Embryonic facial prominence (tissue), 1 donor: Measurements from ENCODE around the gene B3GAT1.
"Not testable (repeated sequence)": the region's sequence is repeated elsewhere in the genome, so short reads cannot be mapped to it uniquely, and the experiment has no call there.

Experiments
- DNase-seq: peaks from one replicate; pipeline ENCODE4 v3.0.0-alpha.2; 2016; ENCODE audit errors: extremely low spot score

B3GAT1 gene

GRCh38 chr11:134355656-134356055, 56.4 kb downstream of the B3GAT1 start:
- DNase-seq = no peak

GRCh38 chr11:134355136-134355535, 56.9 kb downstream of the B3GAT1 start:
- DNase-seq = no peak

- DNase-seq = no peak
Observed at GRCh38 chr11:134352111-134352510, 59.9 kb downstream of the B3GAT1 start.

GRCh38 chr11:134350381-134350780, 61.7 kb downstream of the B3GAT1 start:
- no peak for DNase-seq

- no peak for DNase-seq
Observed at GRCh38 chr11:134349802-134350355, 62.2 kb downstream of the B3GAT1 start.

GRCh38 chr11:134349109-134349801, 62.8 kb downstream of the B3GAT1 start:
- no peak for DNase-seq

- DNase-seq = no peak
Observed at GRCh38 chr11:134347441-134347840, 64.6 kb downstream of the B3GAT1 start.

GRCh38 chr11:134346976-134347350, 65.1 kb downstream of the B3GAT1 start:
- DNase-seq = no peak

GRCh38 chr11:134346101-134346975, 65.7 kb downstream of the B3GAT1 start:
- no peak for DNase-seq

- DNase-seq = no peak
Observed at GRCh38 chr11:134345237-134345550, 66.8 kb downstream of the B3GAT1 start.

GRCh38 chr11:134344497-134345236, 67.4 kb downstream of the B3GAT1 start:
- not testable (repeated sequence) for DNase-seq

- DNase-seq = no peak
Observed at GRCh38 chr11:134343646-134344045, 68.4 kb downstream of the B3GAT1 start.

- DNase-seq = no peak
Observed at GRCh38 chr11:134342572-134343340, 69.3 kb downstream of the B3GAT1 start.

- DNase-seq = no peak
Observed at GRCh38 chr11:134341805-134342571, 70.1 kb downstream of the B3GAT1 start.

GRCh38 chr11:134340354-134340964, 71.6 kb downstream of the B3GAT1 start:
- DNase-seq = no peak

GRCh38 chr11:134339756-134340155, 72.3 kb downstream of the B3GAT1 start:
- DNase-seq = no peak

- no peak for DNase-seq
Observed at GRCh38 chr11:134338654-134339053, 73.4 kb downstream of the B3GAT1 start.

GRCh38 chr11:134338068-134338467, 74.0 kb downstream of the B3GAT1 start:
- DNase-seq = no peak

GRCh38 chr11:134337051-134337450, 75.0 kb downstream of the B3GAT1 start:
- DNase-seq = no peak
